Transverse colon (tissue), 1 donor: ENCODE data around the gene RBBP8NL.

Experiments used
- EP300 ChIP-seq: sonication (generic); formaldehyde crosslinking; IDR thresholded peaks from one replicate; pipeline ENCODE4 v1.6.1; 2017; ENCODE audit warnings: antibody characterized with exemption, low read depth
- POLR2A ChIP-seq: fragments of 450-650 bp; IDR thresholded peaks from one replicate; pipeline ENCODE4 v1.6.1; 2016; ENCODE audit warnings: antibody characterized with exemption, mild to moderate bottlenecking, moderate library complexity

DNA sequence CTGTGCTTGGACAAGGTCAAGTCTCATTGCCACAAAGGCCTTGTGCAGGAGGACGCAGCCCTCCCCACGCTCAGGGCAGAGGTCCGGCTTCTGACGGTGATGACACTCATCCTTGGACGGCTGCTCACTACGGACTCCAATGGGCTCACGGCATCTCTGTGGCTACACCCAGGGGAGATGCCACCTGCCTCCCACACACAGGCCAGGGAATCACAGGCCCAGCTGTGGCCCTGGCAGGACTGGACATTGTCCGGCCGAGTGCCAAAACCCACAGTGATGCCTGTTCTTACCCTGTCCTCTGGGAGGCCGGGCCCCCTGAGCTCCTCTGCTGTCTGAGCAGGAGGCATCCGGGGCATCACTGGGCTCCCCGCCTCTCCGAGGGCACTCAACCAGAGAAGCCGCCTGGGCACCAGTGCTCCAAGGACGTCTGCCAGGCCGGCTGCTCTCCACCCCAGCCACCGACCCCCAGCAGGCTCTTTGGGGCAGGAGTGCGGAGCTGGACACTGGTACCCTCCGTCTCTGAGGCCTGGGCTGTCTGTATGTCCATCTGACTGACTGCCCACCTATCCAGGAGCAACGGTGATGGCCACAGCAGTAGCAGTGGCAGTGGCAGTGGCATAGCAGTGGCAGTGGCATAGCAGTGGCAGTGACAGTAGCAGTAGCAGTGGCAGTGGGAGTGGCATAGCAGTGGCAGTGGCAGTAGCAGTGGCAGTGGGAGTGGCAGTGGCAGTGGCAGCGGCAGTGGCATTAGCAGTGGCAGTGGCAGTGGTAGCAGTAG, 1.9 kb downstream of the RBBP8NL start:
- no peak for TF ChIP-seq POLR2A
- no peak for TF ChIP-seq EP300
